H9 (cell line): Measurements from ENCODE around the gene FAM171A1. TPM values are rescaled to one million over a fixed set of nuclear protein-coding genes. Genes with fewer than 3 reads are reported as not detected.

Experiments used
- DNase-seq: peaks from one replicate; pipeline ENCODE4 v3.0.0-alpha.2; 2017
- H2AFZ ChIP-seq: one replicate; pipeline ENCODE4 v1.6.1; 2013; ENCODE audit warnings: mild to moderate bottlenecking, low read length, control low read depth, moderate library complexity
- H2AK5ac ChIP-seq: 2 replicates; pipeline ENCODE4 v1.6.1; 2013; ENCODE audit warnings: low read length, control low read depth, mixed read lengths; ENCODE audit not compliant: insufficient read length
- H2BK120ac ChIP-seq: one replicate; pipeline ENCODE4 v1.6.1; 2013; ENCODE audit warnings: low read depth, mild to moderate bottlenecking, low read length, control low read depth, inconsistent platforms; ENCODE audit not compliant: poor library complexity, severe bottlenecking
- H2BK12ac ChIP-seq: 2 replicates; pipeline ENCODE4 v1.6.1; 2013; ENCODE audit warnings: low read length, control low read depth, mixed read lengths, low read depth; ENCODE audit not compliant: insufficient read length
- H2BK15ac ChIP-seq: 2 replicates; pipeline ENCODE4 v1.6.1; 2013; ENCODE audit warnings: low read depth, low read length, control low read depth
- H2BK20ac ChIP-seq: one replicate; pipeline ENCODE4 v1.6.1; 2013; ENCODE audit warnings: low read depth, mild to moderate bottlenecking, low read length, control low read depth, inconsistent platforms; ENCODE audit not compliant: poor library complexity, severe bottlenecking
- H2BK5ac ChIP-seq: 2 replicates; pipeline ENCODE4 v1.6.1; 2013; ENCODE audit warnings: low read length, control low read depth, mixed read lengths; ENCODE audit not compliant: insufficient read length
- H3K14ac ChIP-seq: 2 replicates; pipeline ENCODE4 v1.6.1; 2013; ENCODE audit warnings: low read length, control low read depth; ENCODE audit not compliant: insufficient read depth
- H3K18ac ChIP-seq: 2 replicates; pipeline ENCODE4 v1.6.1; 2013; ENCODE audit warnings: low read depth, mild to moderate bottlenecking, mixed read lengths, low read length, control low read depth; ENCODE audit not compliant: insufficient read length
- H3K23ac ChIP-seq: 2 replicates; pipeline ENCODE4 v1.6.1; 2013; ENCODE audit warnings: low read length, control low read depth, mixed read lengths, low read depth; ENCODE audit not compliant: insufficient read length
- H3K23me2 ChIP-seq: 2 replicates; pipeline ENCODE4 v1.6.1; 2013; ENCODE audit warnings: low read depth, mild to moderate bottlenecking, mixed read lengths, low read length, control low read depth; ENCODE audit not compliant: insufficient read length, poor library complexity, severe bottlenecking
- H3K27ac ChIP-seq: 2 replicates; pipeline ENCODE4 v1.5.1; 2013; ENCODE audit warnings: low read length, control low read depth, mixed read lengths, low read depth; ENCODE audit not compliant: insufficient read length
- H3K27me3 ChIP-seq: 2 replicates; pipeline ENCODE4 v1.6.1; 2013; ENCODE audit warnings: low read length, control low read depth, inconsistent platforms; ENCODE audit not compliant: insufficient read depth
- H3K4ac ChIP-seq: 2 replicates; pipeline ENCODE4 v1.6.1; 2013; ENCODE audit warnings: low read depth, mild to moderate bottlenecking, control low read depth, inconsistent platforms, low read length, moderate library complexity
- H3K4me1 ChIP-seq: 2 replicates; pipeline ENCODE4 v1.6.1; 2013; ENCODE audit warnings: low read length, control low read depth, inconsistent platforms; ENCODE audit not compliant: insufficient read depth
- H3K4me2 ChIP-seq: 2 replicates; pipeline ENCODE4 v1.6.1; 2013; ENCODE audit warnings: low read length, control low read depth, mixed read lengths; ENCODE audit not compliant: insufficient read length, insufficient read depth
- H3K56ac ChIP-seq: 2 replicates; pipeline ENCODE4 v1.6.1; 2013; ENCODE audit warnings: low read depth, mild to moderate bottlenecking, mixed read lengths, low read length, control low read depth; ENCODE audit not compliant: insufficient read length
- H3K79me1 ChIP-seq: 2 replicates; pipeline ENCODE4 v1.6.1; 2013; ENCODE audit warnings: low read depth, mild to moderate bottlenecking, moderate library complexity, low read length, control low read depth, inconsistent platforms; ENCODE audit not compliant: insufficient read depth, poor library complexity, severe bottlenecking
- H3K79me2 ChIP-seq: 2 replicates; pipeline ENCODE4 v1.6.1; 2013; ENCODE audit warnings: low read length, control low read depth, inconsistent platforms; ENCODE audit not compliant: insufficient read depth
- H3K9ac ChIP-seq: 2 replicates; pipeline ENCODE4 v1.6.1; 2013; ENCODE audit warnings: low read length, control low read depth, mixed read lengths; ENCODE audit not compliant: insufficient read length; ENCODE audit errors: extremely low read depth
- H3K9me3 ChIP-seq: one replicate; pipeline ENCODE4 v1.6.1; 2013; ENCODE audit warnings: low read depth, low read length, inconsistent platforms; ENCODE audit not compliant: control insufficient read depth
- H3T11ph ChIP-seq: one replicate; pipeline ENCODE4 v1.6.1; 2013; ENCODE audit warnings: mild to moderate bottlenecking, low read length, control low read depth, inconsistent platforms
- H4K20me1 ChIP-seq: one replicate; pipeline ENCODE4 v1.6.1; 2013; ENCODE audit not compliant: control insufficient read depth, insufficient read length, insufficient read depth
- H4K5ac ChIP-seq: 2 replicates; pipeline ENCODE4 v1.6.1; 2013; ENCODE audit warnings: low read depth, mild to moderate bottlenecking, mixed read lengths, low read length, control low read depth; ENCODE audit not compliant: insufficient read length
- H4K8ac ChIP-seq: replicated peaks from 2 replicates; pipeline ENCODE4 v1.6.1; 2013; ENCODE audit warnings: low read length, control low read depth, mixed read lengths, low read depth; ENCODE audit not compliant: insufficient read length
- H4K91ac ChIP-seq: 2 replicates; pipeline ENCODE4 v1.6.1; 2013; ENCODE audit warnings: low read depth, mild to moderate bottlenecking, moderate library complexity, mixed read lengths, low read length, control low read depth; ENCODE audit not compliant: insufficient read length
- H3K27ac Mint-ChIP-seq, 3 experiments: 2 replicates in 2 of 3; 3 replicates in 1 of 3; pipeline ENCODE4 v1.8.0; 2020 to 2021; ENCODE audit warnings: mixed read lengths in 3 of 3, mild to moderate bottlenecking in 1 of 3, moderate library complexity in 1 of 3
- H3K27me3 Mint-ChIP-seq: 2 replicates; pipeline ENCODE4 v1.8.0; 2021; ENCODE audit warnings: low read depth, mild to moderate bottlenecking, moderate library complexity, mixed read lengths
- H3K36me3 Mint-ChIP-seq, 3 experiments: 2 replicates in 2 of 3; 3 replicates in 1 of 3; pipeline ENCODE4 v1.8.0; 2020 to 2021; ENCODE audit warnings: low read depth in 3 of 3, mixed read lengths in 3 of 3; ENCODE audit not compliant: insufficient read depth in 1 of 3
- H3K4me1 Mint-ChIP-seq, 2 experiments: 2 replicates each; pipeline ENCODE4 v1.8.0; 2020; ENCODE audit warnings: mixed read lengths in 2 of 2
- H3K4me3 Mint-ChIP-seq, 2 experiments: 2 replicates in 1 of 2; 3 replicates in 1 of 2; pipeline ENCODE4 v1.8.0; 2020 to 2021; ENCODE audit warnings: mild to moderate bottlenecking in 2 of 2, mixed read lengths in 2 of 2, moderate library complexity in 1 of 2
- H3K9me3 Mint-ChIP-seq, 2 experiments: 2 replicates in 1 of 2; 3 replicates in 1 of 2; pipeline ENCODE4 v1.8.0; 2020; ENCODE audit warnings: mild to moderate bottlenecking in 2 of 2, mixed read lengths in 2 of 2, moderate library complexity in 1 of 2
- WGBS: extraction: QIAGEN DNeasy Blood & Tissue Kit; methylation state at CpG from one replicate; pipeline ENCODE4 v1.1.7; 2013; ENCODE audit warnings: missing lambda C conversion rate, low lambda C conversion rate, mixed read lengths; ENCODE audit not compliant: insufficient read length; ENCODE audit errors: extremely low coverage; 5-methylcytosine and 5-hydroxymethylcytosine counted together
- total RNA-seq: library from RNA; stranded (reverse); gene quantifications from 2 replicates; pipeline ENCODE4 v1.2.1, GENCODE V29; 2021
- TF ChIP-seq, protein P1 (sequence below): fragments of 200-600 bp; sonication (generic); conservative IDR thresholded peaks from 3 replicates; pipeline ENCODE4 v1.8.0; 2021; ENCODE audit warnings: antibody characterized with exemption, mild to moderate bottlenecking

FAM171A1 gene
- total RNA-seq, 1 experiment from 2014 or later: 37.4 TPM

DNA sequence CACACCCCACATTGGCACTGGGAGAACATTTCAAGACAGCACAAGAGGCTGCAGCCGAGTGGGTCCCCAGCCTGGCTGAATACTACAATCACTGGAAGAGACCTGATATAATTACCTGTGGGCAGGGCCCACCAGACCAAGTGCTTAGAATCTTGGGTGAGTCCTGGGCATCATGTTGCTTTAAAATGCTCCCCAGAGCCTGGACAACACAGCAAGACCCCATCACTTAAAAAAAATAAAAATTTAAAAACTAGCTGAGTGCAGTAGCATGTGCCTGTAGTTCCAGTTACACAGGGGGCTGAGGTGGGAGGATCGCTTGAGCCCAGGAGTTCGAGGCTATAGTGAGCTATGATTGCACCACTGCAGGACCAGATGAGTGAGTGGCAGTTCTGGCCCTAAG lies 28.1 kb downstream of the FAM171A1 start:
- Mint-ChIP-seq H3K36me3 (no peaks in the 10 kb centered on the region), H3K27me3 (no peaks in the 10 kb centered on the region), H3K27ac (peak overlapping the region in 1 of 3 experiments; percentile 76; a peak in 2 of 7 replicates), H3K4me3 (no peak overlapping the region), H3K4me1 (peaks cover 18 to 19% of the 10 kb centered on the region in 2 experiments), H3K9me3 (no peaks in the 10 kb centered on the region)
- Histone ChIP-seq H2BK12ac (no peak overlapping the region), H3K79me2 (no peaks in the 10 kb centered on the region; the same call in 1 of the 2 replicates), H4K8ac (no peak overlapping the region), H3K23me2 (no peaks in the 10 kb centered on the region), H4K20me1 (no peaks in the 10 kb centered on the region), H2AFZ (no peak overlapping the region), H3K4me1 (peaks cover 9% of the 10 kb centered on the region), H3K4me2 (no peak overlapping the region), H2BK120ac (no peak overlapping the region), H3K9ac (no peak overlapping the region), H2AK5ac (no peak overlapping the region), H2BK20ac (no peak overlapping the region), H3K27me3 (no peaks in the 10 kb centered on the region), H3K9me3 (no peaks in the 10 kb centered on the region), H3K79me1 (peaks cover 3% of the 10 kb centered on the region), H3K23ac (no peak overlapping the region), H2BK5ac (no peak overlapping the region), H3K14ac (no peak overlapping the region), H3K56ac (no peak overlapping the region), H3T11ph (no peak overlapping the region), H2BK15ac (no peak overlapping the region), H3K27ac (no peak overlapping the region), H4K91ac (no peak overlapping the region), H3K18ac (no peak overlapping the region), H4K5ac (no peak overlapping the region), H3K4ac (no peak overlapping the region)
- TF ChIP-seq, protein P1, sequence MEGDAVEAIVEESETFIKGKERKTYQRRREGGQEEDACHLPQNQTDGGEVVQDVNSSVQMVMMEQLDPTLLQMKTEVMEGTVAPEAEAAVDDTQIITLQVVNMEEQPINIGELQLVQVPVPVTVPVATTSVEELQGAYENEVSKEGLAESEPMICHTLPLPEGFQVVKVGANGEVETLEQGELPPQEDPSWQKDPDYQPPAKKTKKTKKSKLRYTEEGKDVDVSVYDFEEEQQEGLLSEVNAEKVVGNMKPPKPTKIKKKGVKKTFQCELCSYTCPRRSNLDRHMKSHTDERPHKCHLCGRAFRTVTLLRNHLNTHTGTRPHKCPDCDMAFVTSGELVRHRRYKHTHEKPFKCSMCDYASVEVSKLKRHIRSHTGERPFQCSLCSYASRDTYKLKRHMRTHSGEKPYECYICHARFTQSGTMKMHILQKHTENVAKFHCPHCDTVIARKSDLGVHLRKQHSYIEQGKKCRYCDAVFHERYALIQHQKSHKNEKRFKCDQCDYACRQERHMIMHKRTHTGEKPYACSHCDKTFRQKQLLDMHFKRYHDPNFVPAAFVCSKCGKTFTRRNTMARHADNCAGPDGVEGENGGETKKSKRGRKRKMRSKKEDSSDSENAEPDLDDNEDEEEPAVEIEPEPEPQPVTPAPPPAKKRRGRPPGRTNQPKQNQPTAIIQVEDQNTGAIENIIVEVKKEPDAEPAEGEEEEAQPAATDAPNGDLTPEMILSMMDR: no peak
- no peak for DNase-seq
- WGBS: no CpG with 5 or more reads among the region's 3 CpGs
